Measurements from ENCODE around the gene ARHGAP22. TPM values are rescaled to one million over a fixed set of nuclear protein-coding genes. Genes with fewer than 3 reads are reported as not detected.

ARHGAP22 gene
- total RNA-seq, 3 donors from 2014 or later: 2.6 to 8.2 (median 4.8) TPM

DNA sequence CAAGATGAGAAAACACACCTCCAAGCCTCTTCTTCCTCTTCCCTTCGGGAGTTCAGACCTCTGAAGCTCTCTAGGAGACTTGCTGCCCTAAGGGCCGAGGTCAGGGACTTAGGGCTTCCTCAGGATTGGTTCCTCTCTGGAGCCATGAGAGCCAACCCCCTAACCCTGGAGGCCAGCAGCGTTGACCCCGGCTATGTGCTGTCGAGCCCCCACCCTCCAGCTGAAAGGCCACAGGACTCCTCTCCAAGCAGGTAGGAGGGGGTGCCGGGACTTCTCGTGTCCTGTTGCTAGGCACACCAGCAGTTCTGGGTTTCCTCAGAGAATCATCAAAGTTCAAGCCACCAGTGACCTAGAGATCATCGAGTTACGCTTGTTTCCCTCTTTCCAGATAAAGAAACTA lies 87.4 kb downstream of the ARHGAP22 start:
- Histone ChIP-seq H3K4me1 (no peaks in the 10 kb centered on the region), H3K4me3 (no peak overlapping the region), H3K27me3 (no peaks in the 10 kb centered on the region), H3K9me3 (peaks cover 0 to 15% of the 10 kb centered on the region in 2 donors), H3K36me3 (no peaks in the 10 kb centered on the region), H3K27ac (no peak overlapping the region)
- TF ChIP-seq POLR2A (IDR thresholded peaks at IDR 0.05) (no peak), POLR2AphosphoS5 (IDR thresholded peaks at IDR 0.05) (no peak)
- TF ChIP-seq, protein P1, sequence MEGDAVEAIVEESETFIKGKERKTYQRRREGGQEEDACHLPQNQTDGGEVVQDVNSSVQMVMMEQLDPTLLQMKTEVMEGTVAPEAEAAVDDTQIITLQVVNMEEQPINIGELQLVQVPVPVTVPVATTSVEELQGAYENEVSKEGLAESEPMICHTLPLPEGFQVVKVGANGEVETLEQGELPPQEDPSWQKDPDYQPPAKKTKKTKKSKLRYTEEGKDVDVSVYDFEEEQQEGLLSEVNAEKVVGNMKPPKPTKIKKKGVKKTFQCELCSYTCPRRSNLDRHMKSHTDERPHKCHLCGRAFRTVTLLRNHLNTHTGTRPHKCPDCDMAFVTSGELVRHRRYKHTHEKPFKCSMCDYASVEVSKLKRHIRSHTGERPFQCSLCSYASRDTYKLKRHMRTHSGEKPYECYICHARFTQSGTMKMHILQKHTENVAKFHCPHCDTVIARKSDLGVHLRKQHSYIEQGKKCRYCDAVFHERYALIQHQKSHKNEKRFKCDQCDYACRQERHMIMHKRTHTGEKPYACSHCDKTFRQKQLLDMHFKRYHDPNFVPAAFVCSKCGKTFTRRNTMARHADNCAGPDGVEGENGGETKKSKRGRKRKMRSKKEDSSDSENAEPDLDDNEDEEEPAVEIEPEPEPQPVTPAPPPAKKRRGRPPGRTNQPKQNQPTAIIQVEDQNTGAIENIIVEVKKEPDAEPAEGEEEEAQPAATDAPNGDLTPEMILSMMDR (IDR thresholded peaks at IDR 0.05): no peak
- no peak for DNase-seq (ENCODE audit: low spot score in 2 of 2)
- intact Hi-C loops (cut with DNase I; ENCODE audit: low total_unique reads): no loop called here

DNA sequence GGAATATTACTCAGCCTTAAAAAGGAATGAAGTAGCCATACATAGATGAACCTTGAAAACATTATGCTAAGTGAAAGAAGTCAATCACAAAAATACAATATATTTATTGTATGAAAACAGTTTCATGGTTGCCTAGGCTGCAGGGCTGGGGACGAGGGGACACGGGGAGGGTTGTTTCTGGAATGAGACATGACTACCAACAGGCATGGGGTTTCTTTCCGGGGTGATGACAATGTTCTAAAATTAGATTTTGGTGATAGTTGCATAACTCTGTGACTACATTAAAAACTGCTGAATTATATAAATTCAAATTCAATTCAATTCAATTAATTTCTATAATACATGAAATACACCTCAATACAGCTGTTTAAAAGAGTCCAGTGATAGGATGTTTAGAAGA lies 88.0 kb downstream of the ARHGAP22 start:
- Histone ChIP-seq H3K27ac (no peak overlapping the region), H3K36me3 (no peaks in the 10 kb centered on the region), H3K4me3 (no peak overlapping the region), H3K4me1 (no peaks in the 10 kb centered on the region), H3K27me3 (no peaks in the 10 kb centered on the region), H3K9me3 (peaks cover 0 to 15% of the 10 kb centered on the region in 2 donors)
- TF ChIP-seq POLR2AphosphoS5 (IDR thresholded peaks at IDR 0.05): no peak
- TF ChIP-seq, protein P1 (IDR thresholded peaks at IDR 0.05): no peak
- TF ChIP-seq POLR2A (IDR thresholded peaks at IDR 0.05): no peak
- DNase-seq (ENCODE audit: low spot score in 2 of 2): no peak
- intact Hi-C loops (cut with DNase I; ENCODE audit: low total_unique reads): no loop called here

DNA sequence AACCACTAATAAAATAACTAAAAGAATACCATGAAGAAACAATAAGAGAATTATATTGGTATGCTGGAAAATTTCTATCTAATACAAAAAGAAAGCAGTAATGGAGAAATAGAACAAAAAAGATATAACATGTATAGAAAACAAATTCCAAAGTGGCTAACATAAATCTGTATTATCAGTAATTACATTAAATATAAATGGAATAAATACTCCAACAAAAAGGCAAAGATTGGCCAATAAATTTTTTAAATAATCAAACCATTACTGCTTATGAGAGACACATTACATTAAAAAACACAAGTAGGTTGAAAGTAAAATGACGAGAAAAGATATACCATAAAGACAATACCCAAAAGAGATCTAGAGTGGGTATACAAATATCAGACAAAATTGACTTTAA lies 90.0 kb downstream of the ARHGAP22 start:
- Histone ChIP-seq H3K9me3 (peaks cover 0 to 15% of the 10 kb centered on the region in 2 donors), H3K4me1 (no peaks in the 10 kb centered on the region), H3K36me3 (no peaks in the 10 kb centered on the region), H3K27me3 (no peaks in the 10 kb centered on the region), H3K4me3 (no peak overlapping the region), H3K27ac (no peak overlapping the region)
- no peak for DNase-seq (ENCODE audit: low spot score in 2 of 2)
- TF ChIP-seq POLR2AphosphoS5 (IDR thresholded peaks at IDR 0.05) (no peak), POLR2A (IDR thresholded peaks at IDR 0.05) (no peak)
- TF ChIP-seq, protein P1 (IDR thresholded peaks at IDR 0.05): no peak
- intact Hi-C loops (cut with DNase I; ENCODE audit: low total_unique reads): no loop called here

DNA sequence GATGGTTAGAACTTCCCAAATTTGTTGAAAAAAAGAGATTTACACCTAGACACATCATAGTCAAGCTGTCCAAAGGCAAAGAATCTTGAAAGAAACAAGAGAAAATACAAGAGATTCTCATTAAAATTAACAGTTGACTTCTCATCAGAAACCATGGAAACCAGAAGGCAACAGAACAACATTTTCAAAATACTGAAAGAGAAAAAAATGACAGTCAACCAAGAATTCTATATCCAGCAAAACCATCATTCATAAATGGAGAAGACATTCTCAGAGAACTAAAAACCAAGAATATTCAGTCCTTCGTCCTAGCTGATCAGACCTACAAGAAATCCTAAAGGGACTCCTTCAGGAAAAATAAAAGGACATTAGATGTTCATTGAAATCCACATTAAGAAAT lies 90.6 kb downstream of the ARHGAP22 start:
- H3K9me3 ChIP-seq: peaks cover 0 to 15% of the 10 kb centered on the region in 2 donors
- no peak for DNase-seq (ENCODE audit: low spot score in 2 of 2)
- H3K36me3 ChIP-seq: no peaks in the 10 kb centered on the region
- H3K27ac ChIP-seq: no peak overlapping the region
- no peaks in the 10 kb centered on the region for H3K4me1 ChIP-seq
- no peaks in the 10 kb centered on the region for H3K27me3 ChIP-seq
- H3K4me3 ChIP-seq: no peak overlapping the region
- TF ChIP-seq POLR2A (IDR thresholded peaks at IDR 0.05) (no peak), POLR2AphosphoS5 (IDR thresholded peaks at IDR 0.05) (no peak)
- TF ChIP-seq, protein P1 (IDR thresholded peaks at IDR 0.05): no peak
- intact Hi-C loops (cut with DNase I; ENCODE audit: low total_unique reads): no loop called here

DNA sequence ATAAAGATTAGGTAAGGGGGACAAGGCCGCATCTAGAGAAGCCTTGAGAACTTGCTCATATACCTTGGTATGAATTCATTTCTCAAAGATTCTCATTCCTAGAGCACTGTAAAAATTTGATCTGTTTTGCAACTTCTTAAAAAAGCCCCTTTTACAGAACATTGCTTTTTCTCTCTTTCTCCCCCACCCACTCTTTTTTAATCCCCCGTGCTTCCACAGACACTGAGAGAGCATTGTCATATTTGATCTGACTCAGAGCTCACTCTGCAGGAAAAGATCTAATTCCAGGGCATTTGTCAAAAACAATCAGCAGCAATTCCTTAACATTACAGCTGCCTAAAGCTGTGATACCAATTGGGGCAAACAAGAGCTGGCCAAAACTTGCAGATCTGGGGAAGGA lies 92.0 kb downstream of the ARHGAP22 start:
- DNase-seq (ENCODE audit: low spot score in 2 of 2): no peak
- intact Hi-C loops (cut with DNase I; ENCODE audit: low total_unique reads): no loop called here
- Histone ChIP-seq H3K4me3 (no peak overlapping the region), H3K27ac (no peak overlapping the region), H3K36me3 (no peaks in the 10 kb centered on the region), H3K4me1 (no peaks in the 10 kb centered on the region), H3K27me3 (no peaks in the 10 kb centered on the region), H3K9me3 (peaks cover 0 to 15% of the 10 kb centered on the region in 2 donors)
- TF ChIP-seq POLR2AphosphoS5 (IDR thresholded peaks at IDR 0.05) (no peak), POLR2A (IDR thresholded peaks at IDR 0.05) (no peak)

DNA sequence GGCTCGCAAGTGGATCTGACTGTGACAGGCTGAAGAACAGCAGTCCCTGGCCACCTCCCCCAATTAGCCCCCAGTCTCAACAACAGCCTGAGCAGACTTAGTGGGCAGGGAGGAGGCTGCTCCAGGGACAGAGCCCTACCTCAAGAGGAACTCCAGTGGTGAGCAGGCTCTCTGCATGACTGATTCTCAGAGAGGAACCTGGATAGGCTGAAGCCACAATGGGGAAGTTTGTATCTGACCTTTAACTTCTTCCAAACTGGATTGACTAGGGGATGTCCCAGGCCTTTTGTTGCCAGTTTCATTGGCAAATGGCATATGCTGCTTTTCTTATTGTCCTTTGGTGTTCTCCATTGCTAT lies 93.0 kb downstream of the ARHGAP22 start:
- H3K27ac ChIP-seq: no peak overlapping the region
- DNase-seq (ENCODE audit: low spot score in 2 of 2): no peak
- TF ChIP-seq POLR2A (IDR thresholded peaks at IDR 0.05): no peak
- TF ChIP-seq, protein P1 (IDR thresholded peaks at IDR 0.05): no peak
- TF ChIP-seq POLR2AphosphoS5 (IDR thresholded peaks at IDR 0.05): no peak
- H3K27me3 ChIP-seq: no peaks in the 10 kb centered on the region
- intact Hi-C loops (cut with DNase I; ENCODE audit: low total_unique reads): no loop called here
- H3K9me3 ChIP-seq: peaks cover 0 to 15% of the 10 kb centered on the region in 2 donors
- no peaks in the 10 kb centered on the region for H3K4me1 ChIP-seq
- H3K4me3 ChIP-seq: no peak overlapping the region
- no peaks in the 10 kb centered on the region for H3K36me3 ChIP-seq
